ENCODE results near the gene ZCCHC9.

Gene ZCCHC9

GRCh38 chr5:81359108-81359507 lies 57.7 kb downstream of the ZCCHC9 start:
- DNase-seq (ENCODE audit: low read depth): no peak

- DNase-seq (ENCODE audit: low read depth): no peak
These were observed 58.5 kb downstream of the ZCCHC9 start for GRCh38 chr5:81359881-81360280.

- DNase-seq (ENCODE audit: low read depth): no peak
These were observed 59.3 kb downstream of the ZCCHC9 start for GRCh38 chr5:81360640-81361039.

- no peak for DNase-seq (ENCODE audit: low read depth)
These were observed 60.2 kb downstream of the ZCCHC9 start for GRCh38 chr5:81361600-81361999.
